ENCODE measurements around the gene IL1RL2.
A peak's percentile ranks its signal among the peaks of the same experiment; 100 is the strongest.

Gene IL1RL2

DNA sequence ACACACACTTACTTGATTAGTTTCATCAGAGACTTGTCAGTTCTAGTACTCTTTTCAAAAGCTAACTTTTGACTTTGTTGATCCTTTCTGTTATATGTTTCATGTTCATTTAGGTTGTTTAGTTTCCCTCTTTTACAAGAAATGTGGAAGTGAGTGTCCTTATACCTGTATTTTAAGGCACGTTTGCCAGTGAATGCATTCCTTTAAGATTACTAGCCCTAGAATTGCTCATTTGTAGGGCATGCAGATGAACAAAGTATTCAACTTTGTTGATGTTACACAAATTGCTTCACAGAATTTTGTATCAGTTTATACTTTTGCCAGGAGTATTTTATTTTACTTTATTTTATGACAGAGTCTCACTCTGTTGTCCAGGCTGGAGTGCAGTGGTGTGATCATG, 6.3 kb downstream of the IL1RL2 start:
- no peak for DNase-seq

DNA sequence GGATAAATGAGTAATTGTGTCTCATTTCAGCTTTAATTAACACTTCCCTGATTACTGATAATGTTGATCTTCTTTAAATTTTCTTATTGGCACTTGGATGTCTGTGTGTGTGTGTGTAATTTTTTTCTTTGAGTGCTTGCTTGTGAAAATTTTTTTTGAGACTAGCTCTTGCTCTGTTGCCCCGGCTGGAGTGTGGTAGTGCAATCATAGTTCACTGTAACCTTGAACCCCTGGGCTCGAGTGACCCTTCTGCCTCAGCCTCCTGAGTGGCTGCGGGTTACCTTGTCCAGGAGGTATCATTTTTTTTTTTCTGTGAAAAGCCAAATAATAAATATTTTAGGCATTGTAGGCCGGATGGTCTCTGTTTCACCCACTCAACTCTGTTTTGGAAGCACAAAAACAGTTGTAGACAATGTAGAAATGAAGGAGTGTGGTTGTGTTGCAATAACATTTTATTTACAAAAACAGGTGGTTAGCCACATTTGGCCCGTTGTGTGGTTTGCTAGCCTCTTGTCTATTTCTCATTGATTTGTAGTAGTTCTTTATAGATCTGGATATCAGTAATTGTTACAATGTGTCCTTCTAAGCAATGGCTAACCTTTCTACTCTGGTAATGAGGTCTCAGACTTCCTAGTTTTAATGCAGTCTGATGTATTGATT, 7.9 kb downstream of the IL1RL2 start:
- no peak for DNase-seq

DNA sequence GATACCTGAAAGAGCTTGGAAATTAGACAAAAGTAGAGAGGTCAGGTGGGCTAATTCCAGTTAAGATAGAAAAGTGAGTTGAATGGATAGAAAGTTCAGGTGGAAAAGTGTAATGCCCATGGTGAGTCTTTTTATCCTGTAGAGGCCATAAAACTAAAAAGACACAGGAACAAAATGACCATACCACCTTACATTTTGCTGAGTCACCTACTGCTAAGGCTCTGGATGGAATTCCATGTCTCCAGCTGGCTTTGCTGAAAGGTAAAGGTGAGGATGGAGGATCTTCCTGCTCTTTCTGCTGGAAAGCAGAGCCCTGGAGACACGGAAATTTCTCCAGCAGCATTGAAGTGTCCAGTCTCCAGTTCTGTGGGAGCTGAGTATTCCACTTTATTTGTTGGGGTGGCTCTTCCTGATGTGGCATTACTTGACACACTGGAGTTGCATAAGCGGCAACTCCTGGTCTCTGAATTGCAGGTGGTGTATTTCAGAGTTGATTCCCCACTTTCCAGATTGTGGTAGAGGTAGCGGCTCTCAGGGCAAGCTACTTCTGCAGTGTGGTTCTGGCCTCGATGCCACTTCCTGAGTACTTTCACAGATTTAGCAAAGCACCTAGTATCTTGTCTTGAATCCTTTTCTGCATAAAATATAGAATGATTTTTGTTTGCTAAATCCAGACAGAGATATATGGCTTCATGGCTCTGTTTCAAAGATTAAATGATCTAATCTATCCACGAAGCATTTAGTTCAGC, 10.7 kb downstream of the IL1RL2 start:
- no peak for DNase-seq

DNA sequence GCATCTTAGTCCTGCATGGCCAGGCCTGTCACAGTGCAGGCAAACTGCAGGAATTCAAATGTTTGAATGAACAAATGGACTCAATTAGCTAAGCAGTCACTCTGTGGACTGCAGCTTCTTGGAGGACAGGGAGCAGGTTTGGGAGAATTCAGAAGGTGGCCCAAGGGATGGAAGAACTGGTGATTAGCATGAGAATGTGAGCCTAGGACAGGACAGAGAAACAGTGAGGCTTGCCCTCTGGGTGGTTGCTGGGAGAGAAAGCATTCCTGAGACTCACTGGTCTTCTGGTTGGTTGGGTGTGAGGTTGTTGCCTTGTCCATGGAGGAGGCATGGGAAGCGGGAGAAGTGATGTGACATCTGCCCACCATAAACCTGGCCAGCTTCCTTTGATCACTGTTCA, 13.7 kb downstream of the IL1RL2 start:
- DNase-seq = no peak

DNA sequence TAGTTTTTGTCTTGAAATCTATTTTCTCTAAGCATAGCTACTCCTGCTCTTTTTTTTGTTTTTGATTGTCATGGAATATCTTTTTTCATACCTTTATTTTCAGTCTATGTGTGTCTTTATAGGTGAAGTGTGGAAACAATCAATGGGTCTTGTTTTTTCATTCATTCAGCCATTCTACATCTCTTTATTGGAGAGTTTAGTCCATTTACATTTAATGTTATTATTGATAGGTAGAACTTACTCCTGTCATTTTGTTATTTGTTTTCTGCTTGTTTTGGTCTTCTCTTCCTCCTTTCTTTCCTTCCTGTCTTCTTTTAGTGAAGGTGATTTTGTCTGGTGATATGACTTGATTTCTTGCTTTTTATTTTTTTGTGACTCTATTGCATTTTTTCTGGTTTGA, 17.8 kb downstream of the IL1RL2 start:
- no peak for DNase-seq

DNA sequence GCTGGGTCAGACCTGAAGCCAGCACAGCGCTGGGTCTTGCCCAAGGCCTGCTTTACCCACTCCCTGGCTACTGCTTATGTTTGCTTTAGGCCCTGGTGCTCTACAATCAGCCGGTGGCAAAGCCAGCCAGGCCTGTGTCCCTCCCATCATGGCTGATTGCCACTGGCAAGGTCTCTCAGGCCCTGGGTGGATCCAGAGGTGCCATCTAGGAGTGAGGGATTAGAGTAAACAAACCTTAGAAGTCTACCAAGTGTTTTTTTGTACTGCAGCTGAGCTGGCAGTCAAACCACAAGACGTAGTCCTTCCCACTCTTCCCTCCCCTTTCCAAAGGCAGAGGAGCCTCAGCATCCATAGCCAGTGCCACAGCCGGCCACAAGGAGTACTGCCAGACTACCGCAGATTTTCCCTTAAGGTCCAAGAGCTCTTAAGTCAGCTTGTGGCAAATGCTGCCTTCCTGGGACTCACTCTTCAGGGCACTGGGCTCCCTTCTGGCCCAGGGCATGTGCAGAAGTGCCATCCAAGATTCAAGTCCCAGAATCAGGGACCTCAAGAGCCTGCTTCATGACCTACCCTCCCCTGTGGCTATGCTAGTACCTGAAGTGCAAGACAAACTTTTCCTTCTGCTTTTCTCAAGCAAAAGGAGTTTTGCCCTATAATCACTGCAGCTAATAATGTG, 20.0 kb downstream of the IL1RL2 start:
- DNase-seq = no peak

DNA sequence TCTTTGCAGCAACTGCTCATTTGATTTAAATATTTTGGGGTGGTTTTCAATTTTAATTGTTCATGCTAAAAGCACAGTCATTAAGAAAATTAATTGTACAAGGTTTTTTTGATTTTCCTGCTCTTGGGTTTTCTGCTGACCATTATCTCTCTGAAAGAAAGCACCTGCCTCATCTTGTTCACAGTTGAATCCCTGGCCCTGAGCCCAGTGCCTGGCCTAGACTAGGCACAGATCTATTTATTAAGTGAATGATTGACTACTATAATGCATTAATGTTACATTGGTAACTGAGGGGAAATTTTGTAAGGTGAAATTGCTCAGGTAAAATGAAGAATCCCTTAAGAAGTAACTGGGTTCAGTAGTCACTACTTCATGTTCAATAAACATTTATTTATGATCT, 22.0 kb downstream of the IL1RL2 start:
- no peak for DNase-seq

DNA sequence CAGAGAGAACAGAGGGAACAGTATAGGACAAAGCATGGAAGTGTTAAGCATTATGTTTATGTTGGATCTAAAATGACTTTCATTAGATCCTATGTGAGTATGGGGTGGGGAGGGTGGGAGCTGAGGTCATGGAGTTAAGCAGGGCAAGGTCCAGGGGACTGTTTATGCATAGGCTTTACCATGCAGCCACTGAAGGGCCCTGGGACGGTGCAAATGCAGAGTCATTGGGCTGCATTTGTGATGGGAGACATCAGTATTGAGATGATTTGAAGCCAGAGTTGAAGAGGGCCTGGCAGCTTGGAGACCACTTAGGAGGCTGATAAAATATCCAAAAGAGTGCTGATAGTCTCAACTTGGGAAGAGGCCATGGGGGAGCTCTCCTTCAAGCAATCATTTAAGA, 22.7 kb downstream of the IL1RL2 start:
- DNase-seq = no peak

DNA sequence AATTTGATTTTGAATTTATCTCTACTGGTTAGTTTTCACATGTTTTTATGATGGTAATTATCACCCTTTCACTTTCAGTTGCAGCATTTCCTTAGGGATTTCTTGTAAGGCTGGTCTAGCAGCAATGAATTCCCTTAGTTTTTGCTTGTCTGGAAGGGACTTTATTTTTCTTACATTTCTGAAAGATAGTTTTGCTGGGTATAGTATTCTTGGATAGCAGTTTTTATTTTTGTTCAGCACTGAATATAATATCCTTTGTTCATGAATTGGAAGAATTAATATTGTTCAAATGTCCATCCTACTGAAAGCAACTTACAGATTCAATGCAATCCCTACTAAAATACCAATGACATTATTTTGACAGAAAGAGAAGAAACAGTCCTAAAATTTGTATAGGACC, 30.2 kb downstream of the IL1RL2 start:
- DNase-seq = no peak

DNA sequence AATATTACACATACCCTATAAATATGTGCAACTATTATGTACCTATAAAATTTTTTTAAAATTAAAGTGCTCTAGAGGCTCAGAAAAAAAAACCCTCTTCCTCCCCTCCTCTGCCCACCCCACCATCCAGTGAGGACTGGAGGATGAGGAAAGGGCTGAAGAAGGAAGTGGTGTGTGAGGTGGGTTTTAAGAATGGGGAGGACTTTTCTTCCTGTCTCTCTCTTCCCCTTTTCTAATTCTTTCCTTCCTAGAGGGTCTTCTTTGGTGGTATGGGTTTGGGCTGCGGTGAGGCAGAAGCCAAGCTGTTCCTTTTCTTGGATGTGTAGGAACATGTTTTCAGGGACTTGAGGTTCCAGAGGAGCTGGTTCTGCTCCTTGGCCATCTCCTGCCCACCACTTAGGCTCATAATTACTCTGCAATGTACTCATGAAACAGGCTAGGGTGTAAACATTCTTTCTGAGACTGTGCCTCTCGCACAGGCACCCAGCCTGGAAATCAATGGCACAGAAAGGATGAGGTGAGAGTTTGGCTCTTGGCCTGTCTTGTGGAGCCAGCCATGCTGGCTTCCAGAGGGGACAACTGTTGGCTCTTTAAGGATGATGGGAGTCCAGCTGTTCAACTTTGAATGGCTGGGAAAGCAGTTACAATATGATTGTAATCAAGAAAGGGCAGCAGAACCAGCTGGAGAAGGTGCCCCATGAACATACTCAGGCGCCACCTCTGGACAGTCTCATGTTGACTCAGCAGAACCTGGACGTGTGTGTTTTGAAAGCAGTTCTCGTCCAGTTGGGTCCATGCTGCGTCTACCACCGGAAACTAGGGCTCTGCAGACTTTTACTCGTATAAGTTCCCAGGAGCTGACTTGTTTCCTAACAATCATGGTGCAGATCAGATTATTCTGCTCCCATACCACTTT, 38.3 kb downstream of the IL1RL2 start:
- DNase-seq = no peak

DNA sequence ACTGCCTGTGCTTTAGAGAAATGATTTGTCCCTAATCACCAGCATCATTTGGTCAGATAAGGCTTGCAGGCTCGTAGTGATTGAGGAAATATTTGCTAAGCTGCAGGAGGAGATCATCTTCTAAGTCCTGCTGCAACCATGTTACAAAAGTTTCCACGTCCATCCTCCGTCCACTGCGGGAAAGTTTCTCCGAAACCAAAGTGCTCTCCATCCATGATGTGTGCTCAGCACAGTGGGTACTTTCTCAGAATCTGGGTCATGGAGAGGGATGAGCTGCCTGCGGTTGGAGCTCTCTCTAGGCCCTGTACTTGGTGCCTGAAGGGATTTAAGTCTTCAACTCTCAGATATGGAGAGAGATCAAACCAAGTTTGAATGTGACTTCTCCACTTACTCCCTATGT, 39.3 kb downstream of the IL1RL2 start:
- DNase-seq = no peak

DNA sequence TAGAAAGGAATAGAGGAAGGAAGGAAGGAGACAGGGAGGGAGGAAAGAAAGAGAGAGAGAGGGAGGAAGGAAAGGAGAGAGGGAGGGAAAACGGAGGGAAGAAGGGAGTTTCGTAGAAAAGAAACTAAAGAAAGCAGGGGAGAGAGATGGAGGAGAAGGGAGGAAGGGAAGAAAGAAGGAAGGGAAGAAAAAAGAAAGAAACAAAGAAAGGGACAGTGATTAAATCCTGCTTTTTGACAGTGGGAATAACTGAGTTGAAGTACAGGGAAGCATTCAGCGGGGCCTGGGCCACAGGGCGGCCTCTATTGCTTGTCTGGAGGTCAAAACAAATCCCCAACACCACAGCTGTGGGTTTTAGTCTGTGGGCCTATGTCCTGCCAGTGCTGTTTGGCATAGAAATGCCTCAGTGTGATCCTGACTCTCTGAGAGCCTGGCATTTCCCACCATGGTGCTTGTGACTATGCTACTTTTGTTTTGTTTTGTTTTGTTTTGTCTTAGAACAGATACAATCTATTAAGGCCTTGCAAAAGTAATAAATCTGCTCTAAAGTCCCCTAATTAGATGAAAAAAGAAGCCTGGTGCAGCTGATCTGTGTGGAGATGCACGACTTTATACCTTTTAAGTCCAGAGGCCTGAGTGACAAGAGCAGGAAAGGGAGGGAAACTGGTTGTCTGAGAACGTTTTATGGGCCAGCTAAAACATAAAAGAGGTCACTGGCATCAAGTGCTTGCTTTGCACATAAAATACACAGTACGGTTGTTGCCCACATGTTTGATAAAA, 40.0 kb downstream of the IL1RL2 start:
- peak in 24 of 56 donors; percentile 10 to 62 (median 26) for DNase-seq

DNA sequence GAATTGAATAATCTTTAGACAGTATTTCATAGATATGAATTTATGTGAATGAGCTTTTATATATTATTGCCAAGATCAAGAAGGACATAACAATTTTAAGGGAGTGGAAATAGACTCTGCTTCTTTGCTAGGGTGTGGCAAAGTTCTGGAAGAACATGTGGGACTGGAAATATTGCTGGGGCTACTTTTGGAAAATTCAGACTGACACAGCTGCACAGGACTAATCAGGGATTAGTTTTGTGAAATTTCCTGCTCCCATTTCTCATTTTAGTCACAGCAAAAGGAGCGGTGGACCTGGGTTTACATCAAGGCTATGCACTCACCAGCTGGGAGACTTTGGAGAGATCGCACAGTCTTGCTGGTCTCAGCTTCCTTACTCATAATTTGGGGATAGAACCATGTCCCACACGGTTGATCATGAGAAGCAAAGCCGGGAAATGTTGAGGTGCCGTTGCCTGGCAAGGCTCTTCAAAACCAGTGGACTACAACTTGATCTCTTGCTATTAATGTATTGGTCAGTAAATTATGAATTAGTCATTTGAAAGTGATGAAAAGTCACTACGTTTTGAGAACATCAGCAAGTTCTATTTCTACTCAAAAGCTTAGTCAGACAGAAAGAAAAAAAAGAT, 42.4 kb downstream of the IL1RL2 start:
- no peak for DNase-seq

DNA sequence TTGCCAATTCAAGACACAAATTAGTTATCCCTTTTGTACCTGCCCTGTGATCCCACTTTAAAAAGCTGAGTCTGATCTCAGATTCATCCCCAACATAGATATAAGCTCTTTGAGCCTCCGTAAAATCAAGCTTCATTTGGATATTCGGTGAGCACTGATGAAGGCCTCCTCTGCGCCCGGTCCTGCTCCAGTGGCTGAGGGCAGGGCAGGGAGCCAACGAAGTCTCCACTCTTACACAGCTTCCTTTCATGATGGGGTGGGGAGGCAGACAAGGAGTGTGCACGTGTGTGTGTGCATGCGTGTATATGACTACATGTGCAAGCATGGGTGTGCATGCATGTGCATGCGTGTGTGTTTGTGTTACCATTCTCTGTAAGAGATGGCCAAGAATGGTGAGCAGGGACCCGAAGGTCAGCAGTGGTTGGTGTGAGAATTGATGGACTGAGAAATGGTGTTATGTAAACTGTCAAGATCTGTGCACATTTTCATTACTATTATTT, 43.6 kb downstream of the IL1RL2 start:
- no peak for DNase-seq

DNA sequence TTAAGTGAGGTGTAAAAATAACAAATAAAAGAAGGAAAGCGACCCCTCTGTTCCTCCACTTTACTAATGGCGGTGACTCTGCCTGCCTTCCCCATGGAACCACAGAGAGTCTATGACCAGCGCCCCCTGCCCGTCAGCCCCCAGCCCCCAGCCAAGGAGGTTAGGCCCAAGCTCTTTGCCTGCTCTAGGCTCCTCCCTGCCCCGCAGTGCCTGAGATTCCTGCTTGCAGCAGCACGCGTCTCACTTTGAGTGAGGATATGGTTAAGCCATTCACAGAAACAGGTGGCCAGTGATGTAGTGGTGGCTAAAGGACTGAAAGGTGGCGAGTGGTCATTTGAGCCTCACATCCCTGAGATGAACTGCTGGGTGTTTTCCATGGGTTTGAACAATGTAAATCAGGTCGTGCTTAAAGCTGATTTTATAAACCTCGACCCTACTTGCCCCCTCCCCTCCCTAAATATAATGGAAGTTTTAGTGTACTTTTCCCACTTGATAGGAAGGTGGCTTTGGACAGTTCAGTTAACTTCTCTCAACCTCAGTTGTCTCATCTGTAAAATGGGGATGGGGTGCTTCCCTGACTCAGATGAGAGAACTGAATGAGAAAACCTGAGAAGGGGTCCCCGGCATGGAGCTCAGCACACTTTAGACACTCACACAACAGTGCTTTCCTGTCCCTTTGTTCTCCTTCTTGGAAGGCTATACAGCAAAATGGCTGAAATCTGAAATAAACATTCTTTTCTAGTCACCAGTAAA, 46.5 kb downstream of the IL1RL2 start:
- DNase-seq = no peak

DNA sequence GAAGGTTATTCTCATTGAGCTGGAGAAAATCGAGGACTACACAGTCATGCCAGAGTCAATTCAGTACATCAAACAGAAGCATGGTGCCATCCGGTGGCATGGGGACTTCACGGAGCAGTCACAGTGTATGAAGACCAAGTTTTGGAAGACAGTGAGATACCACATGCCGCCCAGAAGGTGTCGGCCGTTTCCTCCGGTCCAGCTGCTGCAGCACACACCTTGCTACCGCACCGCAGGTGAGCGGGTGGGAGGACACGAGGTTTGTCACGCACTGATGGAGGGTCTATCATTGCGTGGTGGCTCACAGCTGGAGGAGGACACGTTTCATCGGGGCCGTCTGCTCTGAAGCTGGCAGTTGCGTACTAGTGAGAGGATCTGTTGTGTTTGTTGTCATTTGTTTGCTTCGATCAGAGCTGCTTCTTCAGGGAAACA, 48.2 kb downstream of the IL1RL2 start:
- DNase-seq = no peak

DNA sequence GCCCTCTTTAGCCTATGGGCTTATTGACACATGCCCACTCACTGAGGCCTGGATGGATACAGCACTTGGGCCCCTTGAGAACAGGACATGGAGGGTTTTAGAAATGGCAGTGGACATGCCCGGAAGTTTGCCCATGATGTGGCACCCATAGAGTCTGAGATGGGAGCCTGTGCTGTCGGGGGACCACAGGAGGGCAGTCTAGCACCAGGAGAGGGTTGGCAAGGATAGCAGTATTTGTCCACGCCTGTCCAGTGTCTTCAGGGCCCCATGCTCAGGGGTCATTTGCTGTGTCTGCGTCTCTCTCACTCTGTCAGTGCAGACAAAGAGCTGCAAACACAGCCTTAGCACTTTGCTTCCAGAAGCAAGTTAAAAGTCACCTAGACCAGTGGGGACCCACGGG, 48.7 kb downstream of the IL1RL2 start:
- DNase-seq = no peak

DNA sequence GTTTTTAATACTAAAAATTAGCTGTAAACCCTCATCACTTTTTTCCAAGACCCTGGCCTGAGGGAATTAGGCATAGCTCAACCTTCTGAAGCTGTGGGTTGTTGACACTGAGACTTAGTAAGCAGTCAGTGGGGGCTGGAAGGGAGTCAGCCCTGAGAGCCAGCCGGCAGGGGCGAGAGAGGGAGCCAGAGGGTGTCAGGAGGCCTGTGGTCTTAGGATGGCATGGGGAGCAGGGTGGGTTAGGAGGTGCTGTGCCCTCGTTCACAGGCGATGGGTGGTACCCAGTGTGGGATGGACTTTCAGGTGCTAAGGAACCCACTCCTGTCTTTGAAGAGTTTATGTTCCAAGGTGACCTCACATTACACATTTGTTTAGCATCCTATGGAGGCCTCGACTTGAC, 49.3 kb downstream of the IL1RL2 start:
- DNase-seq = no peak

DNA sequence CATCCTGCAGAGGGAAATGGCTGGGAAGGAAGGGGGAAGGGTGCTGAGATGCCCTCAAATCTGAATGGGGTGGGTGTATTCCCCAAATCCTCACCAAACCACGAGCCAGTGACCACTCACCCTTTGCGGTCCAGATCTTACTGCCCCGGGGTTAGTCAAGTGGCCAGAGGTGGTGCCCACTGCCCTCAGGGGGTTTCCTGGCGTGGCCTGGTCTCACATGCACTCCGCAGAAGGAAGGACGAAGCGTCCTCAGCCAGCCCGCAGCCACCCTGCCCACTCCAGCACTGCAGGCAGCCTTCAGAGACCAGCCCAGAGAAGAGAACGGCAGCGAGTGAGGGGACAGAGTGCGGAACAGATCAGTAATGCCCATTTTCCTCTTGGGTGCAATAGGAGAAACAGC, 50.4 kb downstream of the IL1RL2 start:
- no peak for DNase-seq

Data from nucleus accumbens (tissue), 56 donors.